Measurements from ENCODE around the gene VMAC. TPM values are rescaled to one million over a fixed set of nuclear protein-coding genes. Genes with fewer than 3 reads are reported as not detected.

VMAC gene
- total RNA-seq, 4 donors from 2014 or later: 10.2 to 15.2 (median 10.8) TPM

GRCh38 chr19:5940260-5941208 is 35.9 kb downstream of the VMAC start:
- WGBS, 2 donors: 90% methylated on average over 21 of the region's 21 CpGs
- intact Hi-C loops (cut with DNase I; ENCODE audit: low total_unique reads): no loop called here
- H3K4me3 ChIP-seq (ENCODE audit: low read depth, poor library complexity, severe bottlenecking): no peak overlapping the region
- TF ChIP-seq CTCF (IDR thresholded peaks at IDR 0.05) (no peak), POLR2A (IDR thresholded peaks at IDR 0.05) (no peak)
- DNase-seq (ENCODE audit: low spot score in 2 of 2): no peak

- intact Hi-C loops (cut with DNase I; ENCODE audit: low total_unique reads): no loop called here
- H3K4me3 ChIP-seq (ENCODE audit: low read depth, poor library complexity, severe bottlenecking): no peak overlapping the region
- no peak for DNase-seq (ENCODE audit: low spot score in 2 of 2)
- TF ChIP-seq CTCF (IDR thresholded peaks at IDR 0.05) (no peak), POLR2A (IDR thresholded peaks at IDR 0.05) (no peak)
- 91 to 93% methylated on average over 11 of the region's 11 CpGs for WGBS, 2 donors
Observed at GRCh38 chr19:5941673-5942072, 37.0 kb downstream of the VMAC start.

- TF ChIP-seq CTCF (IDR thresholded peaks at IDR 0.05): no peak
- no peak for TF ChIP-seq POLR2A (IDR thresholded peaks at IDR 0.05)
Observed at GRCh38 chr19:5943045-5943444, 38.4 kb downstream of the VMAC start.

GRCh38 chr19:5943623-5944022 is 39.0 kb downstream of the VMAC start:
- intact Hi-C loops (cut with DNase I; ENCODE audit: low total_unique reads): no loop called here
- H3K4me3 ChIP-seq (ENCODE audit: low read depth, poor library complexity, severe bottlenecking): no peak overlapping the region
- 71 to 79% methylated on average over 10 of the region's 10 CpGs for whole genome bisulfite sequencing, 2 donors
- TF ChIP-seq POLR2A (IDR thresholded peaks at IDR 0.05) (no peak), CTCF (IDR thresholded peaks at IDR 0.05) (no peak)
- DNase-seq (ENCODE audit: low spot score in 2 of 2): no peak

More at GRCh38 chr19:5943045-5943444, 38.4 kb downstream of the VMAC start:
- no peak overlapping the region for H3K4me3 ChIP-seq (ENCODE audit: low read depth, poor library complexity, severe bottlenecking)
- no peak for DNase-seq (ENCODE audit: low spot score in 2 of 2)
- intact Hi-C loops (cut with DNase I; ENCODE audit: low total_unique reads): no loop called here
- 84 to 86% methylated on average over 10 of the region's 10 CpGs for WGBS, 2 donors

GRCh38 chr19:5947435-5947834 is 42.8 kb downstream of the VMAC start:
- no peak overlapping the region for H3K4me3 ChIP-seq (ENCODE audit: low read depth, poor library complexity, severe bottlenecking)
- WGBS, 2 donors: 49 to 66% methylated on average over 13 of the region's 13 CpGs
- peak; percentile 65 to 90 for DNase-seq (ENCODE audit: low spot score in 2 of 2)
- intact Hi-C loops (cut with DNase I; ENCODE audit: low total_unique reads): no loop called here
- no peak for TF ChIP-seq POLR2A (IDR thresholded peaks at IDR 0.05)
- TF ChIP-seq CTCF (IDR thresholded peaks at IDR 0.05): no peak

All from lower leg skin (tissue), 4 donors.